ENCODE results near the gene COL4A1.

The COL4A1 gene

DNA sequence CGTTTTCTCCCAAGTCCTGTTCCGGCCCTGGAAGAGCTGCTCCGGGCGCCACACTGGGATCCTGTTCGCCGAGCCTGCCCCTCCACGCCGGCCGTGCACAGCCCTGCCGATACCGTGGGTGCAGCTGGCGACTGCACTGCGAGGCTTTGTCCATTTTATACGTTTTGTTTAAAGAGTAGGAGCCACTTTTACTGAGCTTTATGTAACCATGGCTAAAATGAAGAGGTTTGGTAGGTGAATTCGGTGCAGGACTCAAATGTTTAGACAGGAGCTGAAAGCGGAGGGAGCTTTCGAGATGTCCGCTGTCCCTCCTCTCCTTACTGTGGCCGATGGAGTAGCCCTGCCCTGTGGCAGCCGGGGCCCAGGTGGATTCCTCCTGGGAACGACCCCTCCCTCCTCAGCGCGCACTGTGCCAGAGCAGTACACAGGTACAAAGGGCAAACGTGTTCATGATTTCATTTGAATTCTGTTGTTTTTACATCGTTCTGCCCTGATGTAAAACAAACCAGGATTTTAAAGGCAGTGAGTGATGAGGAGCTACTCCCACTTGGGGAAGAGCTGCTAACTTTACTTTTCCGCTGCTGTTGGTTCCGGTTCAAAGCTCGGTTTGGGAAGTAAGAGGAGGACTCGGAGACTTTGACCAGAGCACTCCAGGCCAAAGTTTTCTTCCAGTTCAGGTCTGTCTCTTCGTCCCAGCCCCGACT, 1.9 kb upstream of the COL4A1 start:
- no peak for DNase-seq

DNA sequence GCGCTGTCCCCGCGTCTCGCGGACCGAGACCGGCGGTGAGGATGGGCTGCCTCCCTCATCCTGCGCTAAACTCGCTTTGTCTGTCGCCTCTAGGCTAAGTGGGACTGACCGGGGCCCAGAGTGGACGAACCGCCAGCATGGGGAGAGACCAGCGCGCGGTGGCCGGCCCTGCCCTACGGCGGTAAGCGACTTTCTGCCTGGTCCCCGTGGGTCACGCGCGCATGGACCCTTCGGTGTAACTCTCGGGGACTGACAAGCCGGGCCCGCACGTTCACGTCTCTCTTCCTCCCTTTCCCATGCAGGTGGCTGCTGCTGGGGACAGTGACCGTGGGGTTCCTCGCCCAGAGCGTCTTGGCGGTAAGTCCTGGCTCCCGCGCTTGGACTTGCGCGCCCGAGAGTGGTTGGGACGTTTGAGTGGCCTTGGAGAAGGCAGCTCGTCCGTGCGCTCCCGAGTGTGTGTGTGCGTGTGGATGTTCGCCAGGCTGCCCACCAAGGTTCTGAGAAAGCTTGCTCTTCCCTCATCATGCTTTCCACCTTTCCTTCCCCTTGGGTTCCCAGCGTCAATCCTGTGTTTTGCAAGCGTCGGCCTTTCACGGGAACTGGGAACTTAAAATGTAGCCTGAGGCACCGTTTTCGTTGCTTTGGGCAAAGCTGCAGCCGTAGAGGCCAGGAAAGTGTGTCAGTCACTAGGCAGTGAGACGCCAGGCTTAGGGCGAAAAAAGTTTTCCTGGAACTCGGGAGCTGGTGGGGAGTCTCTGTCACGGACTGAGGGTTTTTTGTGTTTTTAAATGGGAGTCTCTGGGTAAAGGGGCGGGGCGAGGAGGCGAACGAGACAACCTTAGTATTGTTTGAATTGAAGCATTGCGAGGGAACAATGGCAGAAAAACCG, 1.1 kb upstream of the COL4A1 start:
- no peak for DNase-seq

DNA sequence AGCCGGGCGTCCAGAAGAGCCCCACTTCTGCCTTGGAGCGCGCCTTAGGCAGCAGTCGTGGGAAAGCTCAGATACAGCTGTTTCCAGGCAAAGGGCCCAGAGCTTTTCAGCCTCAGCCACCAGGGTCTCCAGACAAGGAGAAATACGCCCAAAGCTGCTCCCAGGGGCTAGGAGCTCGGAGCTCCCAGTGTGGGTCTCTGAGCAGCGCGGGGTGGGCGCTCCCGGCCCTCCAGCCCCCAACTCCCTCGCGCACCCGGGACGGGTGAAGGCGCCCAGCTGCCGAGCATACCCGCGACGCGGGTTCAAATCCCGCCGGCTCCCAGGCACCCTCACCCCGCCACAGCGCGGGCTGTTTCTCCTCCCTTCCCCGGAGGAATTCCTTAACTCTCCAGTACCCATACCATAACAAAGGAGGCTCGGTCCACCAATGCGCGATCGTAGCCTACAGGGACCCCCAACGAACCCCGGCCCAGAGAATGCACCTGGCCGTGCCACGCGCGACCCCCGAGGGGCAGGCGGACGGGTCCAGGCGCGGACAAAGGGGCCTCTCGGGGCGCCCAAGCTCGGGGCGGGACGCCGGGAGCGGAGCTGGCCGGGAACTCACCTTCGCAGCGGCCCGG, 507 bp downstream of the COL4A1 start:
- DNase-seq, result no peak

DNA sequence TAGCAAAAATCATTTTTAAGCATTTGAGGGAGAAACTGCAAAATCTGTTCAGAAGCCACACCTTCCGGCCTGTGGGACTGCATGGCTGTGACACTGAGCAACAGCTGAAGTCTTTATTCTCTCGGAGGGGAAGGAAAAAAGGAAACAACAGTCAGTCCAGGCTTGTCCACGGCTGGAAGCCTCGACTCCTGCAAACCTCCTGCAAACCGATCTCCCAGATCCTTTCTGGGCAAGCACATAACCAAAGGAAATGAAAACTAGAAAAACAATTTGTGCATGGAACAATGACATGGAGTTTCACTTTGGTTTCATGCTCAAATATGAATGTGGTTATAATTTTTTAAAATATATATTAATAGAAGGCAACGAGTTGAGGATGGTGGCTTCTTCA, 1.0 kb downstream of the COL4A1 start:
- no peak for DNase-seq

DNA sequence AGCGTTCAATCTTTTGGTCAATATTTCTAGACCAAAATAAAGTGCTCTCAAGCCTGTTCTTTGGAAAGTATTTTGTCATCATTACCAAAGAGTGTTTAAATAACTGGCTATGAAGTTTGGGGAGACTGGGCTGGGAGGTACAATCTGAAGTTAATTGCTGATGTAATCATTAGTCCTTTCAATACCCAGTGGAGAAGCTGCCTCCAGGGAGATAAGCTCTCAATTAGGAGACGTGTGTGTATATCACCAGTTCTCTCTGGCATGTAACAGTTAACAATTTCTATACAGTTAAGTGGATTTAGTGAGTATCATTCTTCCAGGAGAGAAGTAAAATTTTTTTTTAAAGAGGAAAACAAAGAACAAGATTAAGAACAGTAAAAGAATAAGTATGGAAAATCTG, 1.4 kb downstream of the COL4A1 start:
- DNase-seq, result no peak

DNA sequence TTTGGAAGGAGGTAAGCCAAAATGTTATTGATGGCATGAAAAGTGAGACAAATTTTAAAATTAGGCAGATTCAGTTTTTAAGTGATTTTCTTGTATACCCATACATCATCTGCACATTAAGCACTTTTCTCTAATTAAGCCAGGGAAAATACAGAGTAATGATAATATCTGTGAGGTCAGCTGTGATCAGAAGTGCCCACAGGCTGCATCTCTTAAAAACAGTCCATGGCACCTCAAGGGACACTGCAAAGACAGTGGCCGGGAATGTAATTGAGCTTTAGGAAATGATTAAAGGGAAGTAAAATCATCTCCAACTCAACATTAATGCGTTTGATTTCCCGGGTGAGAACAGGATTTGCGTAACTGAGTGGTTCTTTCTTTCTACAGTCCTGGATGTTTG, 2.0 kb downstream of the COL4A1 start:
- DNase-seq, result no peak

DNA sequence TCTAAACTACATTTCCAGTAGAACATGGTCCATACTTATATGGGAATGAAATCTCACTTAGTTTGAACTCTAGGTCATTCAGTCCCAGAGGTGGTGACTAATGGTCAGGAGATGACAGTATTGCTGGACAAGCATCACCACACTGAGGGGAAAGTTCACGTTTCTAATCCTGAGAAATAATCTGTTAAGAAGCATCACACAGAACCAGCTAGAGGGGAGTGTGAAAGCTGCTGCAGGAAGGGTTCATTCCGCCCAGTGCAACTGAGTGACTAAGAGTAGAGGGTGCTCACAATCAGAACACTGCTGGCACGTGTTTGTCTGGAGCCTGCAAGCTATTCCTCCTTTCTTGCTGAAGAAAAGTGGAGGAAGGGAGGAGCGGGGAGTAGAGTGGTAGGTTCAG, 2.7 kb downstream of the COL4A1 start:
- DNase-seq, result no peak

DNA sequence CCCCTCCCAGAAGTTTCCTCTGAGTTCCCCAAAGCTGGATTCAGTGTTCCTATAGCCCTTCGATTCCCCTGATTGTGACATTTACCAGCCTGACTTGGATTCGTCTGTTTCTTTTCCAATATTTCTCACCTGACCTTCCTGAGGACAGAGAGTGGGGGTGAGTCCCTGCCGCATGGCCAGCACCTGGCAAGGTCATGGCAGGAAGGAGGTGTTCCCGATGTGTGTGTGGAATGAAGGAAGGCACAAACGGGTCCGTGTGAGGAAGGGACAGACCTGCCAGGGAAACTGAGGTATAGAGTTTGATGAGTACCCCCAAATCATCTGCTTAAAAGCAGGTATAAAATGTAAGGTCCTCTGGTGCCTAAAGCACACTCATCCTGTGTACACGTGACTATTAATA, 3.3 kb downstream of the COL4A1 start:
- DNase-seq, result no peak

DNA sequence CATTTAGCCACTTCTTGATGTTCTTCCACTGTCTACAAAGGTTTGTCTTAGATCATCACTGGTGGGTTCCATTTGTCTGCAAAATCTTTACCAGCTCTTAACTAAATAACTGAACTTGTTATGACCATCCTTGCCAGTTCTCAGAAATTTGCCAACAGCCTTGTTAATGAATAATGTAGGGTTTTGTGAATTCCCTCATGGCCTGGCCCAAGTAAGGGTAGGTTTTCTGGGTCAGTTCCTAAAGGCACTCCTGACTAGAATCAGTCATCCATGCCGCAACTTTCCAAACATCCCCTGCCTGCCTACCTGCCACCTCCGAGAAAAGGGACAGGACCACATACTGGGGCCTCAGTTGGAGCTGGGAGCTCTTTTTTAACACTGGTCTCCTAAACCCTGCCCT, 4.0 kb downstream of the COL4A1 start:
- no peak for DNase-seq

DNA sequence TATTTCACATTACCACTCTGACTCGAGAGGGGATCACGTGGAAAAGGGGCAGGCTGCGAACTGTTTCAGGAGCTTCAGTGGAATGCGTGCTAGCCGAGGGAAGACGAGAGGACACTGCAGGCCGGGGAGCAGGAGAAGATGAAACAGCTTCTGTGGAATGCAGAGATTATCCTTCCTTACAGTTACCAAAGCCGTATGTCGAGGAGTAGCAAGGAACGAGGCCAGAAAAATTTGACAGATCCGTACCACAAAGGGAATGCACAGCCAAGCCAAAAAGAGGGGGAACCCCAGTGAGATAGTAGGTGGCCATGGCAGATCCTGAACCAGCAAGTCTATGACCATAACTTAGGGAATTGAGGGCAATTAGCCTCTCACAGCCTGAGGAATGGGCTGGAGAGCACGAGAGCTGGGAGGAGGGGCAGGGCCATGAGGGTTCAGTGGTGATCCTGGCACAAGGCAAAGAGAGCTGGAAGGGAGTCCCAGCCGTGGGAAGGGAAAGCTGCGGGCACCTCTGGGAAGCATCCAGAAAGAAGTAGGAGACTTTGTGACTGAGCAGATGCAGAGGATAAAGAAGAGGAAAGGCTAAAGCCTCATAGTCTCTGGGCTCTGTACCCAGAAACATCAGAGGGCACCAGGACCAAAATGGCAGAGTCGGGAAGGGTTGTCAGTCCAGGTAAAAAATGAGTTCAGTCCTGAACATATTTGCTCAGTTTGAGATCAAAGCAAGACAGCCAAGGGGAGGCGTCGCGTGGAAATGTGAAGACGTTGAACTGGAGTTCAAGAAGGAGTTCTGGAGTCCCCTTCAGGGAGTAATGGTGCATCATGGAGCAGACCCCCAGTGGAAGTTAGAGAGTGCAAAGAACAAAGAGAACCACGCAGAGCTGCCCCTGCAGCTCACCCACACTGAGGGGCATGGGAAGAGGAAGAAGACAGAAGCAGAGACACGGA, 5.1 kb downstream of the COL4A1 start:
- no peak for DNase-seq

DNA sequence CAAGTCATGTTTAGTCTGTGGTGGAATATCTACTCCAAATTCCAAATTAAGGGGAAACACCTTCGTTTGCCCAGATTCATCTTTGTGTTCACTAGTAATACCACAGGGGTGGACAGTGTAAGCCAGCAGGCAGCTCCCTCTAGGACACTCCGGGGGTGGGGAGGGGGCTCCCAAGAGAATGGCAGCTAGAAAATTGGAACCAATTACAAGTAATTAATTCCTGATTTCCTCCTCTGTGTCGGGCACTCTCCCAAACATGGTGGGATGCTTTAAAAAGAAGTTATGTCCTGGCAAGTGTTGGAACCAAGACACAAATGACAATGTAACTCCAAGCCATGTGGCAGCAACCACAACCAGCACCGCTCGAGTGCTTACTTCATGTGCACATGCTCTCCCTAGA, 5.9 kb downstream of the COL4A1 start:
- DNase-seq, result no peak

DNA sequence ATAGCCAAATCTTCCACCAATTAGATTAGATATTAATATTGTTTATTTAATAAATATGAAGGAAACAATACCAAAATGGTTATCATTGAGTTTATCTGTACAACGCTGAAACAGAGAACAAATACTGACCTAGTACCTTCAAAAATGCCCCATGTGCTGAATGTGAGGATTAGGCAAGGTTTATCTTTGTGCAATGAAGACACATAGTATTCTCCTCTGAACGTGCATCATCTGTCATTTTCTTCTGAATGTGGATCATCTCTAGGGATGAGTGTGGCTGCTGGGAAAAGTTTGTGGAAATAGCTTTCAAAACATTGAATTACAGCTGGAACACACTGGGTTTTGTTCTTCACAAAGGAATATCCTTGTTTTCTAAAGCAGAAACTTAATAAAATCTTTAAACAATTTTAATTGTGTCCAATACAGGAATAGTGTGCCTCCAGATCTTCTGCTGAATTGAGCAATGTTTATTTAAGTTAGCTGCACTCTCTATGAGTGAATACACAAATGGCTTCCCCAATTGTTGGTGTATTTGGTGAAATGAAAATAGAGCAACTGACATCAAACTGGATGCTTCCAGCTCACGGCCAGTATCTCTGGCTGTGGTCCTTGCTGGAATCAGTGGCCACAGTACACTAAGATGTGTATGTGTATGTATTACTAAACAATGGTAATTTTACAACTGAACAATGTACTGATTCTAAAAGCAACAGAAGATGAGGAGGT, 6.7 kb downstream of the COL4A1 start:
- DNase-seq, result no peak

DNA sequence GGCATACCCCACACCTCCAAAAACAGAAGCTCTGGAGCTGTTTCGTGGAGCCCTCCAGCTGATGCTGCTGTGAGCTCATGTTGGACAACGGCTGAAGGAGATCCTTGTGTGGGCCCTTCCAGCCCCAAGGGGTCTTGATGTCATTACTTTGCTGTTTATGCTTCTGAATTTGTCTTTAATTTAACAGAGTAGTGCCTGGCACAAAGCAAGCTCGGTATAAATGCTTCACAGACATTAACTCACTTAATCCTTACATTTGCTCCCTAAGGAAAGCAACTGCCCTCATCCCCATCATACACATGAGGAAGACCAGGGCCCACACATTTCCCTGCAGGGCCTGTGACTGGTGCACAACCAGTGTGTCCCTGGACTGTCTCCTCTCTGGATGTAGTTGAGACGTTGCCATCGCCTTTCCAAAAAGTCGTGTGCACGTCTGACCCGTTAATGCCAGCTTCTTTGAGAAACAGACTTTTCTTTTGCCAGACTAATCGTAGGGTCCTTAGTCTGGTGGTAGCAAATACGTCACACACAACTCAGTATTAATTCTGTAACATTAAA, 7.6 kb downstream of the COL4A1 start:
- DNase-seq, result no peak

DNA sequence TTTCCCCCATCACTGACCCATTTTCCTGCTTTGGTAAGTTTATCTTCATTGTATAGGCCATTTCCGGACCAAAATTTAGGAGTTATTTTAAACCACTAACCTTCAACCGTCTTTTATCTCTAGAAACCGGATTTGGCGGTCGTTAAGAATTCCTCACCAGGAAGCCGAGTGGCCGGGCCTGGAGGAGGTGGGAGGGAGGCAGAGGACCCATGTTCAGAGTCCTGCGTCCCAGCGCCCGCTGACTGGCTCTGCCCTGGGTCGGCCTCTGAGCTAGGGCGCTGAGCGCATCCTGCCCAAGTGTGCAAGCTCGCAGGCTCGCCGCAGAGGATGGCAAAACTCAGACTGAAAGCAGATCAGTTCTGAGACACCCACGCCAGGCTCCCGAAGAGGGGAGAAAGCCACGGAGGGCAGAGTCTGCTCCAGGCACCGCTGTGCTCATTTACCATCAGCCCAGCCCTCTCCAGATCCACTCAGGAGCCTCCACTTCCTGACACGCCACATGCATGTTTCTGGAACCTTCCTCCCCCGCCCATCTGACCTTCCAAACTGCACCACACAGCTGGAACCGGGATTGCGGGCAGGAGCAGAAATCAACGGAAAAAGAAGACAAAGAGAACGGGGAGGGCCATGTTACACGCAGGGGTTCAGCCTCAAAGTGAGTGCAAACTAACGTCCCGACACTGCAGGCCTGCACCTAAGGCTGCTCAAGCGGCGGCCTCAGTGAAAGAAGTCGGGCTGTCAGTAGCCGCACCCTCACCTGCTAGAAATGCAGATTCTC, 8.3 kb downstream of the COL4A1 start:
- DNase-seq, result no peak

DNA sequence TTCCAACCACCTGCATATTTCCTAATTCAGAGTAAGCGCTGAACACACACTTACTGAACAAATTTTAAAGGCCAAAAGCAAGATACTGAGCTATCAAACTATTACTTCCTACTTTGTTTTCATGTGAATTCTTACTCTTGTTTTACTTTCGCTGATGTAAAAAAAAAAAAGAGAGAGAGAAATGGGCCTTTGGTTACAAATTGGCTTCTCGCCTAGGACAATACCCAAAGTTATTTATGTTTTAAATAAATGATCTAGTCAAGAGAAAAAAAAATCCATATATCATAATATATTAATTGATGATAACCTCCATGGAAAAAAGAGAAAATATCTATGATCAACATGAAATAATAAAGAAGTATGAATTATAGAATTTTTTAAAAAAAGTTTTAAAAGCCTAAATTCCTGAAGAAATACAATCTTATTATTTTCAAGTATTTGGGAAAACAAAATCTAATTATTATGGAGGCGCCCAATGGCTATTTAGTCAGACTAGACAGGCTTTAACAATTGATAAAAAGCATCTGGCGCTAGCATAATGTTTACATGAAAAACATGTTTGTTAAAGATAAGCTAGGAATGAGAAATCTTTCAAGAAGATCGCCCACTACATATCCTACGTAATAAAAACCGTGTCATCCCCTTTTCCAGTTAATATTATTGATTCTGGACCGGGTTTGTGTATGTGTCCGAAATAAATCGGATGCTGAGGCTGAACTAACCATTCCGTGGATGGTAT, 9.0 kb downstream of the COL4A1 start:
- no peak for DNase-seq

DNA sequence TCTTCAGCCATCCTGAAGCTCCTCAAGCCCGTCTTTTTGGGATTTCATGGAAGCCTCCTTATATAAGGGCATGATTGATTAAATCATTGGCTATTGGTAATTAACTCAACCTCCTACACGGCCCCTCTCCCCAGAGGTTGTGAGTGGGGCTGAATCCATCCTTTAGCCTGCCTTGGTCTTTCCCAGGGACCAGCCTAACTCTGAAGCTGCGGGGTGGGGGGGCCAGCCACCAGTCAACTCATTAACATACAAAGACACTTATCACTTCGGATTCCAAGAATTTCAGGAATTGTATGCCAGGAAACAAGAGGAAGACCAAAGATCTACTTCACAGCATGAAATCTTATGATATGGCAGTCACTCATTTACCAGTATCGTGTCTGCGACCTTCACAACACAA, 9.9 kb downstream of the COL4A1 start:
- no peak for DNase-seq

DNA sequence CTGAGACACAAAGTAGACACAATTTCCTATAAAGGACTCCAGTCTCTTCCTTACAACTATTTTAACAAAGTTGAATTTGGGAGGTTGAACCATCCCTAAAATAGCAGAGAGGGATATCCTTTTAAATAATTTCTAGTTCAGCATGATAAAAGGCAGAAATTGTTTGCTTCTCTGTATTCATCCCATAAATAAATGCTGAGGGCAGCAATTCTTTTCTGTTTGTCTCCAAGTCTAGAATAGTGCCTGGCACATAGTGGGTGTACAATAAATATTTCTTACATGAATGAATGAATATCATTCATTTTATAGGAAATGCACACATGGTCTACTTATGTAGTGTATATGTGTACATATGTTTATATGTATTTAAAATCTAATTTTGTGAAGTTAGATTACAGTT, 12.3 kb downstream of the COL4A1 start:
- DNase-seq, result no peak

DNA sequence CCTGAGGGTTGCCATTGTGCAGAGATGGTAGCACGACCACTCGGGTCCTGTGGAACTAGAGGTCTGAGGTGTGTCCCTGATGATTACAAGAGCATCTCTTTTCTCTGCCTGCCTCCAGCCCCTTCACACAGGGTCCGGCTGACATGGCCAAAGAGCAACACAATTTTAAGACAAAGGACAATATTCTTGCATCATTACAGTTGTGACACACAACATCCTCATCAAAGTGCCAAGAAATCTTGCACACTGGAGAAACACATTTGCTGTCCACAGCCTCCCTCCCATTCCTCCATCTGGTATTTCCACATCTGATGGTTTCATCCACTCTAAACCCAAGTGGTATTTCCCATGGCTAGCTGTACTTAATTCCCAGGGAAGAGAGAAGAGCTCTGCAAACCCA, 12.8 kb downstream of the COL4A1 start:
- DNase-seq, result no peak

DNA sequence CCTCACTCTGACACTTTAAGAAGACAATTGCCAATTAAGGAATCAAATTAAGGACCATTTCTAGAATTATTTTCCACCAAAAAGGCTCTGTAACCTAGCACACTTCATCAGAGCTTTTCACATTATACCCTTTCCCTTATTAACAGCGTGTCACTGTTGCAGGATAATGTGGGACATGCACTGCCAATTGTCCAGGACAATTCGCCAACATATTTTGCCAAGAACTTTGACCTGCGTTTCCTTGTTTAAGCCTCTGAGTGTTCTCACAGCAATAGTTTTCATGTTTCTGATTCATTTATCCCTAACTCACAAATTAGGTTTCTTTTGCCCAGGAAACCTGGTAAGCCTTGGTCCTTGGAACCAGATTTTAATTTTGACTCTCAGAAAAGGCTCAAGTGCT, 13.3 kb downstream of the COL4A1 start:
- DNase-seq, result no peak

DNA sequence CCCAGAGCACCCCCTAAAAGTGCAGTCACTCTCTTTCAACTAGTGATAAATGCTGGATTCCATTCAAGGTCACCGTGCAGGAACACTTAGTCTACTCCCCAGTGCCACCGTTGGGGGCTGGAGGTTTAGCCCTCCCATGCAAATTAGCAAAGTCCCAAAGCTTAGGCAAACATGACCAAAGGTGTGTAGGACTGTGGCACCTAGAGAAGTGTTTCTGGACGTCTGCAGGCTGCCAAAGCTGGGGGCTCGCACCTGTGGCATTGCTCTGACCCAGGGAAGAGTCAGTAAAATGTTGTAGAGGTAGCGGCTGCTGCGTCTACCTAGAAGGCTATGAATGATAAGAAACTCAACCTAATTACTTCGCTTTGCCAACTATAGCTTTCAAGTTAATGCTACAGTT, 13.9 kb downstream of the COL4A1 start:
- DNase-seq, result no peak
